HCT116 (cell line): ENCODE measurements around the gene SCAI. TPM values are rescaled to one million over a fixed set of nuclear protein-coding genes. Genes with fewer than 3 reads are reported as not detected.

Source experiments
- ATAC-seq: fragments of 200-7000 bp; cut with Tn5 transposase; 2 replicates; pipeline ENCODE4 v1.9.1; 2020; ENCODE audit warnings: mild to moderate bottlenecking, moderate library complexity
- BruUV-seq: library from RNA; stranded (reverse); fragments of 400-500 nt; replicated peaks from 2 replicates; lab custom pipeline; 2021; lab: Mats Ljungman, UMichigan
- CTCF ChIA-PET: fragments of 300-600 bp; sonication (Branson Sonifier 250); formaldehyde crosslinking; loops from one replicate; lab custom pipeline; 2021; ENCODE audit warnings: antibody characterized with exemption; lab: Charles Lee
- POLR2A ChIA-PET: fragments of 300-600, 350-600 bp; sonication (Branson Sonifier 250); formaldehyde crosslinking; loops from one replicate; lab custom pipeline; 2021; ENCODE audit warnings: antibody characterized with exemption; lab: Charles Lee
- RAD21 ChIA-PET, 2 experiments: fragments of 300-600 bp; sonication (Branson Sonifier 250); formaldehyde crosslinking; loops; one replicate each; lab custom pipeline; 2023; ENCODE audit warnings: low total read pairs in 2 of 2; ENCODE audit not compliant: uncharacterized antibody in 2 of 2, unreplicated experiment in 2 of 2, low non-redundant PET in 1 of 2; lab: Charles Lee
- DNase-seq: peaks from one replicate; pipeline ENCODE4 v3.0.0-alpha.2; 2010; ENCODE audit warnings: low read depth, low spot score
- H2AFZ ChIP-seq: fragments of 200-600 bp; shearing (Covaris generic), sonication (generic); 2 replicates; pipeline ENCODE4 v1.6.1; 2017; ENCODE audit warnings: low read depth, mixed run types, mixed read lengths, antibody characterized with exemption, low read length; ENCODE audit not compliant: poor library complexity, severe bottlenecking
- H3K27ac ChIP-seq: 2 replicates; pipeline ENCODE4 v1.5.1; 2012; ENCODE audit warnings: low read depth, low read length
- H3K27me3 ChIP-seq: fragments of 200-600 bp; sonication (generic); 2 replicates; pipeline ENCODE4 v1.6.1; 2016; ENCODE audit warnings: mixed run types, low read length, mixed read lengths; ENCODE audit not compliant: insufficient read depth
- H3K36me3 ChIP-seq, 2 experiments: fragments of 200-500 bp in 1 of 2; fragments of 200-600 bp in 1 of 2; sonication (Bioruptor generic) in 1 of 2; sonication (generic) in 1 of 2; 2 replicates each; pipeline versions ENCODE4 v1.5.1 to v1.6.1; 2014 to 2016; ENCODE audit warnings: low read length in 2 of 2, inconsistent platforms in 1 of 2, mixed read lengths in 1 of 2, mixed run types in 1 of 2; ENCODE audit not compliant: insufficient read depth in 2 of 2, control insufficient read depth in 1 of 2
- H3K4me1 ChIP-seq, 2 experiments: fragments of 200-600 bp in 1 of 2; sonication (generic) in 1 of 2; 2 replicates each; pipeline versions ENCODE4 v1.5.1 to v1.6.1; 2012 to 2017; ENCODE audit warnings: low read length in 2 of 2, inconsistent platforms in 1 of 2, mild to moderate bottlenecking in 1 of 2, mixed read lengths in 1 of 2, mixed run types in 1 of 2, moderate library complexity in 1 of 2; ENCODE audit not compliant: insufficient read depth in 2 of 2, control insufficient read depth in 1 of 2
- H3K4me2 ChIP-seq: fragments of 200-600 bp; sonication (generic); 2 replicates; pipeline ENCODE4 v1.6.1; 2017; ENCODE audit warnings: mixed run types, low read length, mixed read lengths
- H3K4me3 ChIP-seq, 2 experiments: fragments of 200-600 bp in 1 of 2; sonication (generic) in 1 of 2; replicated peaks in 1 of 2; 2 replicates each; pipeline ENCODE4 v1.5.1; 2011 to 2016; ENCODE audit warnings: low read length in 2 of 2, control low read depth in 1 of 2, low read depth in 1 of 2, mild to moderate bottlenecking in 1 of 2, mixed read lengths in 1 of 2, mixed run types in 1 of 2
- H3K79me2 ChIP-seq: fragments of 200-600 bp; sonication (generic); 2 replicates; pipeline ENCODE4 v1.6.1; 2017; ENCODE audit warnings: mild to moderate bottlenecking, mixed run types, low read length, moderate library complexity, mixed read lengths; ENCODE audit not compliant: insufficient read depth
- H3K9ac ChIP-seq: fragments of 200-600 bp; sonication (generic); 2 replicates; pipeline ENCODE4 v1.6.1; 2016; ENCODE audit warnings: low read length, mixed read lengths
- H3K9me2 ChIP-seq: fragments of 200-600 bp; sonication (generic), shearing (Covaris generic); 2 replicates; pipeline ENCODE4 v1.6.1; 2017; ENCODE audit warnings: mixed run types, mild to moderate bottlenecking, moderate library complexity; ENCODE audit not compliant: insufficient read depth
- H3K9me3 ChIP-seq, 2 experiments: fragments of 200-500 bp in 1 of 2; fragments of 200-600 bp in 1 of 2; sonication (Bioruptor generic) in 1 of 2; sonication (generic) in 1 of 2; 2 replicates each; pipeline ENCODE4 v1.6.1; 2014 to 2017; ENCODE audit warnings: low read length in 2 of 2, mixed read lengths in 2 of 2, inconsistent platforms in 1 of 2, low read depth in 1 of 2, mild to moderate bottlenecking in 1 of 2, mixed run types in 1 of 2, moderate library complexity in 1 of 2; ENCODE audit not compliant: control insufficient read depth in 1 of 2, insufficient read depth in 1 of 2
- H4K20me1 ChIP-seq: fragments of 200-600 bp; sonication (generic), shearing (Covaris generic); 2 replicates; pipeline ENCODE4 v1.6.1; 2017; ENCODE audit warnings: mixed run types, mild to moderate bottlenecking, moderate library complexity; ENCODE audit not compliant: insufficient read depth
- EGR1 ChIP-seq: IDR thresholded peaks from 2 replicates; pipeline ENCODE4 v1.6.1; 2012; ENCODE audit warnings: low read depth
- ELF1 ChIP-seq: IDR thresholded peaks from 2 replicates; pipeline ENCODE4 v1.6.1; 2012; ENCODE audit warnings: low read depth, borderline replicate concordance
- EZH2 ChIP-seq: fragments of 200-600 bp; sonication (generic); IDR thresholded peaks from 2 replicates; pipeline ENCODE4 v1.6.1; 2017; ENCODE audit warnings: antibody characterized with exemption, mixed run types
- EZH2phosphoT487 ChIP-seq: fragments of 200-600 bp; IDR thresholded peaks from 2 replicates; pipeline ENCODE4 v1.6.1; 2018; ENCODE audit warnings: antibody characterized with exemption, borderline replicate concordance
- FOSL1 ChIP-seq: IDR thresholded peaks from 2 replicates; pipeline ENCODE4 v1.6.1; 2012; ENCODE audit warnings: low read depth
- RAD21 ChIP-seq: IDR thresholded peaks from 2 replicates; pipeline ENCODE4 v1.6.1; 2012; ENCODE audit warnings: low read depth, mild to moderate bottlenecking
- REST ChIP-seq: IDR thresholded peaks from 2 replicates; pipeline ENCODE4 v1.6.1; 2012; ENCODE audit warnings: low read depth
- SIN3A ChIP-seq: IDR thresholded peaks from 2 replicates; pipeline ENCODE4 v1.6.1; 2012; ENCODE audit warnings: low read depth
- SP1 ChIP-seq: IDR thresholded peaks from 2 replicates; pipeline ENCODE4 v1.6.1; 2012; ENCODE audit warnings: low read depth
- SRF ChIP-seq: IDR thresholded peaks from 2 replicates; pipeline ENCODE4 v1.6.1; 2012; ENCODE audit warnings: low read depth
- TCF7L2 ChIP-seq: IDR thresholded peaks from 2 replicates; pipeline ENCODE4 v1.7.0; 2011; ENCODE audit warnings: borderline replicate concordance, inconsistent platforms; ENCODE audit not compliant: insufficient read depth, insufficient read length; ENCODE audit errors: extremely low read depth
- ZBTB33 ChIP-seq: IDR thresholded peaks from 2 replicates; pipeline ENCODE4 v1.6.1; 2011; ENCODE audit warnings: mild to moderate bottlenecking, low read length, moderate library complexity; ENCODE audit not compliant: insufficient replicate concordance; ENCODE audit errors: extremely low read depth
- intact Hi-C: fragments of 100-400 bp; cut with micrococcal nuclease; formaldehyde crosslinking; loops from 2 replicates; pipeline ENCODE4 v1.10.0; 2022
- total RNA-seq: library from RNA; stranded (reverse); gene quantifications from one replicate; pipeline ENCODE4 v1.2.1, GENCODE V29; 2021; ENCODE audit not compliant: unreplicated experiment

Gene SCAI
- total RNA-seq, 1 experiment from 2014 or later, result 14.0 TPM

GRCh38 chr9:124906966-124907365 is 236.4 kb downstream of the SCAI start:
- no peak overlapping the region for H3K4me3 ChIP-seq
- BruUV-seq, result no TSS peak
- H4K20me1 ChIP-seq, result no peaks in the 10 kb centered on the region; the same call in 1 of the 2 replicates
- no peaks in the 10 kb centered on the region for H3K27me3 ChIP-seq
- no peak for DNase-seq
- ATAC-seq, result no peak
- H3K79me2 ChIP-seq, result no peaks in the 10 kb centered on the region
- no peak overlapping the region for H3K9ac ChIP-seq
- H3K4me2 ChIP-seq, result no peak overlapping the region
- no peak overlapping the region for H2AFZ ChIP-seq
- no peaks in the 10 kb centered on the region for H3K9me3 ChIP-seq
- no peaks in the 10 kb centered on the region for H3K9me2 ChIP-seq
- no peaks in the 10 kb centered on the region for H3K4me1 ChIP-seq
- intact Hi-C loops, result no loop called here
- POLR2A ChIA-PET, result no interaction called here
- TF ChIP-seq EGR1, result no peak
- RAD21 ChIA-PET, result no interaction called here
- H3K27ac ChIP-seq, result no peak overlapping the region
- CTCF ChIA-PET, result no interaction called here
- no peaks in the 10 kb centered on the region; a peak in 2 of 4 replicates for H3K36me3 ChIP-seq

GRCh38 chr9:124899845-124900244 is 243.5 kb downstream of the SCAI start:
- no peaks in the 10 kb centered on the region for H3K9me3 ChIP-seq
- TF ChIP-seq RAD21 (no peak), SRF (no peak), SIN3A (no peak), FOSL1 (no peak), ELF1 (no peak), EZH2 (no peak), EZH2phosphoT487 (no peak), TCF7L2 (no peak), REST (no peak), ZBTB33 (no peak), SP1 (no peak)
- TF ChIP-seq, all 23 proteins: peak for 0
- H3K4me2 ChIP-seq, result no peak overlapping the region
- intact Hi-C loops, result no loop called here
- DNase-seq (no peak), ATAC-seq (no peak)
- no peak overlapping the region for H3K27ac ChIP-seq
- CTCF ChIA-PET, result no interaction called here
- H3K27me3 ChIP-seq, result no peaks in the 10 kb centered on the region
- POLR2A ChIA-PET, result no interaction called here
- H4K20me1 ChIP-seq, result no peaks in the 10 kb centered on the region
- no peaks in the 10 kb centered on the region for H3K9me2 ChIP-seq
- no peak overlapping the region for H2AFZ ChIP-seq
- BruUV-seq, result no TSS peak
- no peaks in the 10 kb centered on the region for H3K79me2 ChIP-seq
- H3K9ac ChIP-seq, result no peak overlapping the region
- RAD21 ChIA-PET, result no interaction called here
- no peak overlapping the region for H3K4me3 ChIP-seq
- H3K4me1 ChIP-seq, result no peaks in the 10 kb centered on the region
- H3K36me3 ChIP-seq, result peaks cover 0 to 2% of the 10 kb centered on the region in 2 experiments; a peak in 1 of 4 replicates
